Measurements from ENCODE around the gene TRIM22. TPM values are rescaled to one million over a fixed set of nuclear protein-coding genes. Genes with fewer than 3 reads are reported as not detected.

The TRIM22 gene
- total RNA-seq, 1 donor from 2014 or later: 1.7 TPM

DNA sequence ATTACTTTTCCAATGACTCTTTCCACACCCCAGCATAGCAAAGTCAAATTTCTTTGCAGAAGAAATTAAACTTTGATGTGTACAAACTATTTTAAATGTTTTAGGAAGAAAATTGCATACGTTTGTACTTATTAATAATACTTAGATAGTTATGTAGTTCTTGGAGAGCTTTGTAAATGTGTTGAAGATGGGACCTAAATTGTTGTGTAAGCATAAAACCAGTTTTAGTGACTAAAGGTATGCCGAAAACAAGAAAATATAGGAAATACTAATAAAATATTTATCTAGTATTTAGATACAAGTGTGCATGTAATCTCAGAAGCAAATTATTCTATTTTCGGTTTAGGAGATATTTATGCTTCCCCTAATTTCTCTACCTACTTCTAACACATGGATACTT is 60.2 kb downstream of the TRIM22 start:
- Mint-ChIP-seq H3K9me3 (ENCODE audit: low read depth) (no peaks in the 10 kb centered on the region), H3K4me1 (ENCODE audit: low read depth) (no peaks in the 10 kb centered on the region), H3K27ac (no peak overlapping the region), H3K36me3 (ENCODE audit: insufficient read depth) (no peaks in the 10 kb centered on the region), H3K4me3 (ENCODE audit: low read depth) (no peak overlapping the region), H3K27me3 (no peaks in the 10 kb centered on the region)
- TF ChIP-seq, protein P1, sequence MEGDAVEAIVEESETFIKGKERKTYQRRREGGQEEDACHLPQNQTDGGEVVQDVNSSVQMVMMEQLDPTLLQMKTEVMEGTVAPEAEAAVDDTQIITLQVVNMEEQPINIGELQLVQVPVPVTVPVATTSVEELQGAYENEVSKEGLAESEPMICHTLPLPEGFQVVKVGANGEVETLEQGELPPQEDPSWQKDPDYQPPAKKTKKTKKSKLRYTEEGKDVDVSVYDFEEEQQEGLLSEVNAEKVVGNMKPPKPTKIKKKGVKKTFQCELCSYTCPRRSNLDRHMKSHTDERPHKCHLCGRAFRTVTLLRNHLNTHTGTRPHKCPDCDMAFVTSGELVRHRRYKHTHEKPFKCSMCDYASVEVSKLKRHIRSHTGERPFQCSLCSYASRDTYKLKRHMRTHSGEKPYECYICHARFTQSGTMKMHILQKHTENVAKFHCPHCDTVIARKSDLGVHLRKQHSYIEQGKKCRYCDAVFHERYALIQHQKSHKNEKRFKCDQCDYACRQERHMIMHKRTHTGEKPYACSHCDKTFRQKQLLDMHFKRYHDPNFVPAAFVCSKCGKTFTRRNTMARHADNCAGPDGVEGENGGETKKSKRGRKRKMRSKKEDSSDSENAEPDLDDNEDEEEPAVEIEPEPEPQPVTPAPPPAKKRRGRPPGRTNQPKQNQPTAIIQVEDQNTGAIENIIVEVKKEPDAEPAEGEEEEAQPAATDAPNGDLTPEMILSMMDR (IDR thresholded peaks at IDR 0.05; ENCODE audit: unreplicated experiment): no peak
- no peak for DNase-seq (ENCODE audit: low spot score, unreplicated experiment)

DNA sequence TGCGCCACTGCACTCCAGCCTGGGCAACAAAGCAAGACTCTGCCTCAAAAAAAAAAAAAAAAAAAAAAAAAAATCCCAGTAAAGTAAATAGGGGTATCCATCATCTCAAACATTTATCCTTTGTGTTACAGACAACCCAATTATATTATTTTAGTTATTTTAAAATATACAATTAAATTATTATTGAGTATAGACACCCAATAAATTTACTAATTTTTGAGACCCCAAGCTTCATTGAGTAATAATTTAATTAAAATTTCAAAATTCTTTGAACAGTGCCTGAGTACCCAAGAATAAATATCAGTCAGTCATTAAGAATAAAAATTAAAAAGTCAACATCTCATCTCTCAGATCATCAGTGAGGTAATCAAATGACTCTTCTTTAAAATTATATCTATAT is 64.4 kb downstream of the TRIM22 start, which contains the start of gene OR52N4:
TSS of gene OR52N4 (plus strand) at position 301 of the 400 bp plus-strand sequence. CDS start 498 bp downstream, outside the sequence.
- H3K27me3 Mint-ChIP-seq: no peaks in the 10 kb centered on the region
- H3K4me1 Mint-ChIP-seq (ENCODE audit: low read depth): peaks cover 3% of the 10 kb centered on the region
- no peaks in the 10 kb centered on the region for H3K9me3 Mint-ChIP-seq (ENCODE audit: low read depth)
- H3K27ac Mint-ChIP-seq: no peak within 1 kb of the TSS
- no peak for DNase-seq (ENCODE audit: low spot score, unreplicated experiment)
- H3K4me3 Mint-ChIP-seq (ENCODE audit: low read depth): no peak within 1 kb of the TSS
- H3K36me3 Mint-ChIP-seq (ENCODE audit: insufficient read depth): no peaks in the 10 kb centered on the region
- TF ChIP-seq, protein P1 (IDR thresholded peaks at IDR 0.05; ENCODE audit: unreplicated experiment): no peak

Other genes starting within 250 kb of the TRIM22 start
- not detected in 2 replicates for gene OR51I1, start 248.3 kb upstream of the TRIM22 start, total RNA-seq
- not detected in 2 replicates for gene OR51I2, start 240.5 kb upstream of the TRIM22 start, total RNA-seq
- not detected in 2 replicates for gene OR52D1, start 201.1 kb upstream of the TRIM22 start, total RNA-seq
- not detected in 2 replicates for gene UBQLN3, start 179.8 kb upstream of the TRIM22 start, total RNA-seq
- 0.53 and 0.79 TPM in 2 replicates for gene UBQLNL, start 173.1 kb upstream of the TRIM22 start, total RNA-seq
- gene OR52H1, start 141.2 kb upstream of the TRIM22 start, total RNA-seq: 0.26 TPM in 1 of 2 replicates, not detected in the other
- gene OR52B6, start 108.9 kb upstream of the TRIM22 start, total RNA-seq: not detected in 2 replicates
- 5.4 and 5.8 TPM in 2 replicates for gene TRIM6, start 93.2 kb upstream of the TRIM22 start, total RNA-seq
- gene TRIM34, start 64.8 kb upstream of the TRIM22 start, total RNA-seq: 2.0 TPM in 2 replicates
- 38.9 and 40.8 TPM in 2 replicates for gene TRIM5, start 4.7 kb upstream of the TRIM22 start, total RNA-seq
- gene OR56B1, start 46.7 kb downstream of the TRIM22 start, total RNA-seq: not detected in 2 replicates
- gene OR52N4, start 64.5 kb downstream of the TRIM22 start, total RNA-seq: not detected in 2 replicates
- gene OR52N5, start 93.6 kb downstream of the TRIM22 start, total RNA-seq: not detected in 2 replicates
- gene OR52N1, start 101.5 kb downstream of the TRIM22 start, total RNA-seq: not detected in 2 replicates
- gene OR52N2, start 119.1 kb downstream of the TRIM22 start, total RNA-seq: not detected in 2 replicates
- gene OR52E6, start 152.1 kb downstream of the TRIM22 start, total RNA-seq: not detected in 2 replicates
- not detected in 2 replicates for gene OR52E8, start 167.9 kb downstream of the TRIM22 start, total RNA-seq
- gene OR52E4, start 190.8 kb downstream of the TRIM22 start, total RNA-seq: not detected in 2 replicates
- gene OR52E5, start 203.4 kb downstream of the TRIM22 start, total RNA-seq: not detected in 2 replicates